ENCODE results near the gene CALHM5.

CALHM5 gene

GRCh38 chr6:116556065-116556464 is 44.6 kb downstream of the CALHM5 start:
- no peak for DNase-seq

DNA sequence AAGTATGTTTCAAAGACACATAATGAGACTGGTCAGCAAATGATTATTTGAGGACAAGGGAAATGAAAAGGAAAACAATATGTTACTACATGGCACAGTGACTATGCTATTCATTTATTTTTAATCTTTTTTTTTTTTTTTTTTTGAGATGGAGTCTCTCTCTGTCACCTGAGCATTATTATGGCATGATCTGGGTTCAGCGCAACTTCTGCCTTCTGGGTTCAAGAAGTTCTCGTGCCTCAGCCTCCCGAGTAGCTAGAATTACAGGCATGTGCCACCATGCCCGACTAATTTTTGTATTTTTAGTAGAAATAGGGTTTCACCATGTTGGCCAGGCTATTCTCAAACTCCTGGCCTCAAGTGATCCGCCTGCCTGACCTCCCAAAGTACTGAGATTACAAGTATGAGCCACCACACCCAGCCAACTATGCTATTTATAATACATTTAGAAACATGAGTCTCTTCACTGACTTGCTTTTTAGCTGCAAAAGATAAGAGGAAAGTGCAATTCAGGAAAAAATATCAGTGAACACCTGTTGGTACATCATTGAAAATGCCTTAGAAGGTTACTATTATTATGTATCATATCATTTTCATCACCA is 45.5 kb downstream of the CALHM5 start:
- no peak for DNase-seq

- no peak for DNase-seq
Measured at GRCh38 chr6:116557893-116558292, 46.5 kb downstream of the CALHM5 start.

DNA sequence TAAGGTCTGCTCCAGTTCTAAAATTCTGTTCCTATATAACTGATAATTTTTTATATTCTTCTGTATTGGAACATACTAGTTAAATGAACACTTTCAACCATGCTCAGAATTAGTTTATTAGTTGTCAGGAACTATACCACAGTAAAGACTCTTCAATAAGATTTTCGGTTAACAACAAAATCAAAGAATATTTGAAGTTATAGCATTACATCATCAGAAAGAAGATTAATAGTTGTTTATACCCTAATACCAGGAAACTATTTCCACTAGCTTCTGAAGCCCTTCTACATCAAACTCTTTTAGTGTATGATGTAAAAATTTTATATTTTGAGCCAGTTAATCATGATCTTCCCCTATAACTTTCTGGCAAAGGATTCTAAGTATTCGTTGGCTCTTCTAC is 48.7 kb downstream of the CALHM5 start:
- no peak for DNase-seq

- DNase-seq, result peak; percentile 59
Measured at GRCh38 chr6:116561377-116562018, 50.1 kb downstream of the CALHM5 start.

- no peak for DNase-seq
Measured at GRCh38 chr6:116562019-116562403, 50.6 kb downstream of the CALHM5 start.

DNA sequence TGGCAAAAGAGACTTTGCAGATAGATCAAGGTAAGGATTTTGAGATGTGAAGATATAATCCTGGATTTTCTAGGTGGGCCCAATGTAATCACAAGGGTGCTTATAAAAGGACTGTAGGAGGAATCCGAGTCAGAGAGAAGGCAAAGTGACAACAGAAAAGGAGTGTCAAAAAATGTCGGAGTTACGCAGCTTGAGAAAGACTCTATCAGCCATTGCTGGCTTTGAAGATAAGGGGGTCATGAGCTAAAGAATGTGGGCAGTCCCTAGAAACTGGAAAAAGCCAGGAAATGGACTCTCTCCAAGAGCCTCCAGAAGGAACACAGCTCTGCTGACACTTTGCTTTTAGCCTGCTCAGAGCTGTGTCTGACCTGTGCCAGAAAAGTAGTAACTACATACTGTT is 51.2 kb downstream of the CALHM5 start:
- no peak for DNase-seq

DNA sequence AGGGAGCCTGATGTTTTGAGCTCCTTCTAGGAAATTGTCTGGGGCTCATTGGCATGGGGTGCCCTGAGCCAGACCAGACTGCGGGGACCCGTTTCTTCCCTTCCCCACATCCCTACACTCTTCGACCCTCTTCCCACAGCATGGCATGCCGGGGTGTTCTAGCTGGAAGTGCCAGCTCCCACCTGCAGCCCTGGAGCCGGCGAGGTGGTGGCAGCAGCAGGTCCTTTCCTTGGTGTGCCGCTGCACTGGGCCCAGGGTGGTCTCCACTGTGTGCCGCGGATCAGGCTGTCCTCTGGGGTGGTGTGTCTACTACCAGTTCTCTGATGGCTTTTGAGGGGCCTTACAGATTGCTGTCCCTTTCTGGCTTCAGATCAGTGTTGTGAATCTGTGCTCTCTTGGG is 52.4 kb downstream of the CALHM5 start:
- DNase-seq, result no peak

- no peak for DNase-seq
Measured at GRCh38 chr6:116564311-116564710, 52.9 kb downstream of the CALHM5 start.

GRCh38 chr6:116564921-116565872 is 53.8 kb downstream of the CALHM5 start:
- peak; percentile 13 for DNase-seq

DNA sequence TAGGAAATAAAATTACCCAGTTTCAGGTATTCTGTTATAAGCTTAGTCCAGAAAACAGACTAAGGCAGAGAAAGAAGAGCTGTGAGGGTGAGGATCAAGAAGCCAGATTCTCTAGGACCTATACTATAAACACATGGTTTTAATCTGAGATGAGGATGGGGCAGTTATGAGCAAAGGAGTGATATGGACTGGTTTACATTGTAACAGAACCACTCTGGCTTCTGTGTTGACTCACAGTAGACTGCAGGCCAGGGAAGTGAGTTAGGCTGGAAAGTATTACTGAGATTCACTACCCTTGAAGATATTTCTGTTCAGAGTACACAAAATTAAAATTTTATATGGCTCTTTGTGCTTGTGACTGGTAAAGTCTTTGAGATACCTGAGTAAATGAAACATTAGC is 56.7 kb downstream of the CALHM5 start:
- DNase-seq, result no peak

DNA sequence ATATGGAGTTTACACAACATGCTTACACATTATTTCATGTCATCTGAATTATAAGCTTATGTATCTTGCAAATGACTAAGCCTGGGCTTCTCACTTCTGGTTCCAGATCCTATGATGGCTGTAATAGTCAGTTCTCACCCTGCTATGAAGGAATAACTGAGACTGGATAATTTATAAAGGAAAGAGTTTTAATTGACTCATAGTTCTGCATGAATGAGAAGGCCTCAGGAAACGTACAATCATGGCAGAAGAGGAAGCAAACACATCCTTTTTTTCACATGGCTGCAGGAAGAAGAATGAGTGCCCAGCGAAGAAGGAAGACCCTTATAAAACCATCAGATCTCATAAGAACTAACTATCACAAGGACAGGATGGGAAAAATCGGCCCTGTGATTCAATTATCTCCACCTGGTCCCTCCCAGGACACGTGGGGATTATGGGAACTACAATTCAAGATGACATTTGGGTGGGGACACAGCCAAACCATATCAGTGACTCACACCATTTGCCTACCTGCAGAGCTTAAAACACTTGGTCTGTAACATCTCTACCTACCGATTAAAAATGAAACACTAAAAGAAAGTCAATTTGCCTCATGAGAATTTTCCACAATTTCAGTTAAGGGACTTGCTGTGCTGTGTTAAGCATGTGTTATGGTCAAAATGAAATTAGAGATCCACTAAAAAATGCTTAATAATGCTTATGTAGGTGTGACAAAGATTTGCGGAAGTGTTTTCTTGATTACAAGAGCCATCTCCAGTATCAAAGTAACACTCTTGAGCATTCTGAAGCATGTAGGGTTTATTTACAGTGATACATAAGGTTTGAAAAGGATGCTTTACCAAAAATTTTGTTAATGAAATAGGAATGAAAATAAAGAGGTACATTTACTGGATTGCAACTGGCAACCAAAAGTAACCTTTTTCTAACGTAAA is 57.6 kb downstream of the CALHM5 start:
- no peak for DNase-seq

DNA sequence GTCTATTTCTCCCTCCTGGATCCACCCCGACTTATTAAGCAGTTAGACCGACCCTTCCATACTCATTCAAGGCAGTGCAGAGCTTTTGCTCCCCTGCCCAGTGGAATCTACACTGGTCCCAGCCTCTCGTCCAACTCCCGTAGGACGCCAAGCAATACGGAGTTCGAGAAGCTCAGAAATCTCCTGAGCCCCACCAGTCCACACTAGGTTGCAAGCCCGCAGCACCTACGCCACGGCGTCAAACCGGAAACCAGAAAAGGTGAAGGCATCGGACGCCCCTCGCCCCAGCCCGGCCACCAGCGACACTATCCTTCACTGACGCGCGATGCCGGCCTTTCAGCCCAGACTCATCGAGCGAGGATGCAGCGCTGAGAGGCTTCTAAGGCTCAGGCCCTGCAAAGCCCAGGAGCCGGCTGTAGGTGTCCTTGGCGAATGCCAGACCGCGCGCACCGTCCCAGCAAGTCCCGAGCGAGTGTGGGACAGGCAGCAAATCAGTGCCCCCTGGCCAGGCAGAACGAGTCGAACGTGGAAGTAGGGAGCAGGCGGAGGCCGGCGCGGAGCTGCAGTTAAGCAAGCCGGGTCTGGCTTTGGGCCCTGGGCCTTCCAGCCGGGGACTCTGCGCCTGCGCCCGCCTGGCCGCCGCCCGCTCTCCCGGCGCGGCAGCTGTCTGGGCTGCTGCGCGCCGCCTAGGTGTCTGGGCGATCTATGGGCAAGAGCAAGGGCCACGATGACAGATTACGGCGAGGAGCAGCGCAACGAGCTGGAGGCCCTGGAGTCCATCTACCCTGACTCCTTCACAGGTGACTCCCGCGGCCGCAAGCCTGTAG is 59.6 kb downstream of the CALHM5 start, which contains the start of gene RWDD1:
TSS of gene RWDD1 (plus strand) at position 649 of the 827 bp plus-strand sequence. CDS start at position 728, 79 bp downstream.
- peak; percentile 99 for DNase-seq

DNA sequence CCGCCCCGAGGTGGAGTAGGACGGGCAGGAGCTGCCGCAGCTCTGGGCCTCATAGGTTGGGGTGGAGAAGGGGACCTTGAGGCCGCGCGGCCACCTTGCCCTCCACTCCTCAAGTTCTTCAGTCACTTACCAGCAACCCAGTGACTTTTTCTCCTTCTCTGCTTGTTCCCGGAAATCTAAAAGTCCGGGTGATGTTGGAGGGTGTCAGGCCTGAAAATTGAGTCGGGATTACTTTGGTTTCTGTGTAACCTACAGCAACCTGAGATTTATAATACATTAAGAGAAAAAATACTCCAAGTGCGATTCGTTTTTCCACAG is 60.2 kb downstream of the CALHM5 start:
- DNase-seq, result no peak

DNA sequence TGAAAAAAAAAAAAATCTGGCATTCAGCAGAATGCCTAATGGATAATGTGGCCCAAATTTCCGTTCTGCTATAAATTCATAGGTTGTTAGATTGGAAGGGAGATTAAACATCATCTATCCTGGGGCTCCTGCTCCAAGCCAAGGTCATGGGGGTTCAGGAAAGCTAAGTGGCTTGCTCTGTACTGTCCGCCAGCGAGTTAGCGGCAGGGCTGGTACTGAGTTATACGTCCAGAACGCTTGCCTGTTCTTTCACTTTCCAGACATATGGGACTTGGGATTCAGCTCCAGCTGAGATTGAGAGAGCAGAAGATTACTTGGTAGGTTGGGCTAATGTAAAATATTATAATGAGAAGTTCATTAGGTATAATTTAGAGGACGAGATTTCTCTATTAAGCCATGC is 60.7 kb downstream of the CALHM5 start:
- no peak for DNase-seq

Measured in activated CD4-positive, alpha-beta T cell treated with anti-CD3 and anti-CD28 coated beads, Interleukin-2, amount 50 U/mL, for 1 hour (primary cell).